GM19025 (cell line): Measurements from ENCODE around the gene SLC6A11.

Experiments
- ATAC-seq: cut with Tn5 transposase; IDR thresholded peaks from one replicate; pipeline ENCODE4 v1.9.1; 2021; ENCODE audit warnings: mild to moderate bottlenecking, low read depth, moderate library complexity; ENCODE audit not compliant: unreplicated experiment

The SLC6A11 gene

GRCh38 chr3:10974131-10974530 lies 158.1 kb downstream of the SLC6A11 start:
- no peak for ATAC-seq

DNA sequence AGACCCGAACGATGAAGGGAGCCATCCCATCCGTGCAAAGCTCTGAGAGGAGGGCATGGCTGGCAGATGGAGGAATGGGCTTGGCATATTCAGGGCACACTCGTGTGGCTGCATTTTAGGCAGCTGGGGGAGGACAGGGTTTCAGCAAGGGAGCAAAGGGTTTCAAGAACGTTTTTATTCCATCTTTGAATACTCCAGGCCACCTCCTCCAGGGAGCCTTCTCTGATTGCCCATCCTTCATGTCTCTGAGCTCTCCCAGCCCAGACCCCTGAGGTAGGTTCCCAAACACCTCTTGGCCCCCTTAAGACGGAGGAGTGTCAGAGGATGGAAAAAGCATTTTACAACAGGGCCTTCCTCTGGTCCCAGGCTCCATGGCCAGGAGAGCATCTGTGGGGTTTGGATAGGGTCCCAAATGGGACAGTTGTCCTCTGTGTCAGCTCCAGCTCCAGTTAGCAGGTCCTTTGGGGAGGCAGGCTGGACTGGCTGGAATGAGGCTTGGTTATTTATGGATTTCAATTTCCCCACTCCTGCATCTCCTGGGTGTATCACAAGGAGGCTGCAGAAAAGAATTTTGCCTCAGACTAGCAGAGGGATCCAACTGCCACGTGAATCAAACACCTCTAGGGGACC lies 158.8 kb downstream of the SLC6A11 start:
- ATAC-seq: no peak

DNA sequence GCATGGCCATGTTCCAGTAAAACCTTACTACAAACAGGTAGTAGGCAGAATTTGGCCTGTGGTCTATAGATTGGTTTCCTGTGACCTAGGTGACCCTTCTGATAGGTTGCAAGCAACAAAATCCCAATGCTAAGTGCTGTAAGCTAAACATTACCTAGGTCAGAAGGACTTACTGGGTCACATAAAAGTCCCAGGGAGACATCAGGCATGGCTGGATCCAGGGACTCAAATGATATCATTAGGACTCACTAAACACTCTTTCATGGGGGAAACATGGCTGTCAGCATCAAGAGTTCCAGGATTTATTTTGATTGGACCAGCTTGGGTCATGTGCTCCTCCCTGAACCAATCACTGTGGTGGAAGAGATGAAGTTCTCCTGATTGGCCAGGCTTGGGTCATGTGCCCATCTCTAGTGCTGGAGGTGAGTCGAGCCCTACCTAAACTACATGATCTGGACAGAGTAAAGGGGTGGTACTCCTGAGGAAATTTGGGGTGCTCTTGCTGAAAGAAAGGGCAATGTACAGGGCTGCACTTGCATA lies 159.7 kb downstream of the SLC6A11 start:
- no peak for ATAC-seq

DNA sequence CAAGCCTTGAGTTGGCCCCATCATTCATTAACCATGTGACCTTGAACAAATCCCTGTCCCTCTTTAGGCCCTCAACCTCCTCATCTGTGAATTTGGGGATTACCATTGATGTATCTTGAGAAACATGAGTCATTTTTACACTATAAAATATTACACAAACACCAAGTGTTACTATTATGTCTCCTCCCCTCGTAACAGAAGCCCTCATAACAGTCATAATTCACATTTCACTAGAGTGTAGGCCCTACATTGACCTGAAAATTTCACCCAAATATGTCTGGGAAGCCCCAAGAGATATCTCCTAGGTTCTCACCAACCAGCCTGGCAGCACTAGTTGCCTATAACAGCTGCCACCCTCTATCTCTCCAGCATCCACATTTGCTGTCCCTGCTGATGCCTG lies 160.7 kb downstream of the SLC6A11 start:
- ATAC-seq: no peak

GRCh38 chr3:10977892-10978510 lies 162.0 kb downstream of the SLC6A11 start:
- no peak for ATAC-seq

- no peak for ATAC-seq
These were observed 162.9 kb downstream of the SLC6A11 start for GRCh38 chr3:10978956-10979355.

- ATAC-seq: no peak
These were observed 164.3 kb downstream of the SLC6A11 start for GRCh38 chr3:10980312-10980711.

GRCh38 chr3:10981031-10981430 lies 165.0 kb downstream of the SLC6A11 start:
- no peak for ATAC-seq

DNA sequence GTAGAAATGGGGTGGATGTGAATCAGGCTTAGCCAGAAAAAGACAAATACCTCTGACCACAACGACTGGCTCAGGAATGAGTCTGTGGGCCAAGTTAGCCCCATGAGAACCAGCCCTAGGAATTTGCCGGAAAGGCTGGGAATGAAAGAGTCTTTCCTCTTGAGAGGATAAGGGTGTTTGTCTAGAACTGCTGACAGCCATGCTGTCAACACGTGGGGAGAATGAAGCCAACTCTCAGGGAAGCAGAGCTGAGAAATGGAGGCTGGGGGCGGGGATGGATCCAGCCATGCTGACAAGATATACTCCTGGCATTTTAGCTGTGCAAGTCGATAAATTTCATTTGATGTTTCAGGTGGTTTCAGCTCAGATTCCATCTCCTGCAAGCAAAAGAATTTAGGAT lies 165.9 kb downstream of the SLC6A11 start:
- no peak for ATAC-seq

DNA sequence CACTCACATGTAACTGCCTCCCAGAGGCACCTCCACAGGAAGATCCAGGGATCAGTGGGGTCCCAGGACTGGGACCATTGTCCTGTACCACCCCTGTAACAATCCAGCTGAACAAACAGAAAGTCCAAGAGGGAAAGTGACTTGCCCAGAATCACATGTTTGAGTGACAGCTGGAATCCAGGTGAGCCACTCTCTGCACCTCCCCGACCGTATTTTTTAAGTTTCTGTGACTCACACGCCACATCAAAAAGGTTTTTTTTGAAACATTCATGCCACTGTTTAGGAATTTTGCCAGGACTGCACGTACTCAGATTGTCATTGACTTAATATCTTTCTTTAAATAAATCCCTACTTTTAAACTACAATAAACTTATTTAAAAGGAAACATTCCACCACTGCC lies 166.8 kb downstream of the SLC6A11 start:
- ATAC-seq: no peak

- no peak for ATAC-seq
These were observed 167.3 kb downstream of the SLC6A11 start for GRCh38 chr3:10983219-10983916.

DNA sequence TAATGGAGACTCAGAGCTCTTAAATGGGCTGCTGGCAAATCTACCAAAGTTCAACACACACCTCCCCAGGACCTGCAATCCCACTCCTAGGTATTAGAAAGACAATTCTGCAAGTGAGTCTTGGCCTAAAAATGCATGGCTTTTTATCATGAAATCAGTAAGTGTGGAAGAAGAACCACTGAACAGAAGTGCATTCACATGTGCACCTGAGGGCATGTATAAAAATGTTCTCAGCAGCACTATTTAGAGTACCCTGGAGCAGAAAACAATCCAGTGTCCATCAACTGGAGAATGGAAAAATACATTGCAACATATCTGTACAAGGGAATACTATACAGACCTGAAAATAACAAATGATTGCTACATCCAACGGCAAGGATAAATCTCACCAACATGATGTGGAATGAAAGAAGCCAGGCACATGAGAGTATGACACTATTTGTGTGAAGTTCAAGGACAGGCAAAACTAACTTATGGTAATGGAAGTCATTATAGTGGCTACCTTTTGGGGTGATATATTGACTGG lies 168.4 kb downstream of the SLC6A11 start:
- no peak for ATAC-seq

GRCh38 chr3:10985181-10985580 lies 169.2 kb downstream of the SLC6A11 start:
- no peak for ATAC-seq

- ATAC-seq: no peak
These were observed 170.6 kb downstream of the SLC6A11 start for GRCh38 chr3:10986592-10986991.

DNA sequence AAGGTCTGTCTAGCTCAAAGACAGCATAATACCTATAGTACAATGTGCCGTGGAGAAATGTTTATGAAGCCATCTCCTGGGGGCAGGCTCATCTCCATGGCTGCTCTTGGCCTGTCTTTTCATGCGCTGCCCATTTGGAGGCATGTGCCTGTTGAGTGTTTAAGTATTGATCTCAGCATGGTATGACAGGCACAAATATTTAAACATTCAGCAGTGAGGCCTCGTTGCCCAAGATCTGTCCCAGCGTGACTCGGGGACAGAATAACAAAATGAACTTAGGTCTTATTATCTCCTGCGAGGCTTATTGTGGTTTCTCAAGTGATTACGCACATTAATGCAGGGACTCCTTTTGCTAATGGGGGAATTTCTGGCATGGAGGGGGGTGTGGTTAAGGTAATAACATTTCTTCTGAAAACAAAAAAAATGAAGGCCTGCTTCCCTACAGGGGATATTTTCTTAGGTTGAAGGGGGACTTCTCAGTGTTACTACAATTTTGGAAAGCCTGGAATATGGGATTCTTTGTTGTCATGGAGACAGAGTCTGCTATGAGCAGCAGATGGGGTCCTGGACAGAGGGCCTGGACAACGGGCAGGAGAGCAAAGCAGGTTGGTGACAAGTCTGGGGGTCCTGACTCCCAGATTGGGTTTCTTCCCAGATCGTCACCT lies 172.1 kb downstream of the SLC6A11 start:
- no peak for ATAC-seq

DNA sequence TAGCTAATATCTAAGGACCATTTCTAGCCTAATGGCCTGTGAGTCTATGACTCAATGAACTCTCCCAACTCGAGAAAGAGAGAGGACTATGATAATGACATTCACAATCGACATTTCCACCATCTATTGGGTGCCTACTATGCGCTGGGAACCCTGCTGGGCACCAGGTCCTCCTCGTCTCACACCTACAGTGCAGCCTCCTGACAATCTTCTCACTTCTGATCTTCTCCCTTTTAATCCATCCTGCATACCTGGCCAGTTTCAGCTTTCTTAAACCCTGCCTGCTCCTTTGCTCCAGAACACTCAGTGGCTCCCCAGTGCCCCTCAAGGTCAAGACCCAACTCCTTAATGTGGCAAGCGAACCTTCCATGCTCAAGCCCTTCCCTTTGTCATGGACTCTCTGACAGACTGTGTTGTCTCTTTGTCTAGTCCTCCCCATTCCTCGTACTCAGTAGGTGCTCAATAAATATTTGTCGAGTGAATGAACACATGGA lies 173.0 kb downstream of the SLC6A11 start:
- ATAC-seq: no peak
